Lower leg skin (tissue), 3 donors: ENCODE measurements around the gene DNAJB7.

Experiments used
- POLR2A ChIP-seq, 2 donors: fragments of 450-650 bp; IDR thresholded peaks; one replicate each; pipeline ENCODE4 v1.6.1; 2016 to 2017; ENCODE audit warnings: antibody characterized with exemption in 2 of 2, mild to moderate bottlenecking in 1 of 2, moderate library complexity in 1 of 2
- TF ChIP-seq, protein P1 (sequence below), 3 donors: fragments of 450-650 bp; IDR thresholded peaks; one replicate each; pipeline ENCODE4 v1.5.1; 2016; ENCODE audit warnings: antibody characterized with exemption in 3 of 3, mild to moderate bottlenecking in 3 of 3, moderate library complexity in 2 of 3

DNA sequence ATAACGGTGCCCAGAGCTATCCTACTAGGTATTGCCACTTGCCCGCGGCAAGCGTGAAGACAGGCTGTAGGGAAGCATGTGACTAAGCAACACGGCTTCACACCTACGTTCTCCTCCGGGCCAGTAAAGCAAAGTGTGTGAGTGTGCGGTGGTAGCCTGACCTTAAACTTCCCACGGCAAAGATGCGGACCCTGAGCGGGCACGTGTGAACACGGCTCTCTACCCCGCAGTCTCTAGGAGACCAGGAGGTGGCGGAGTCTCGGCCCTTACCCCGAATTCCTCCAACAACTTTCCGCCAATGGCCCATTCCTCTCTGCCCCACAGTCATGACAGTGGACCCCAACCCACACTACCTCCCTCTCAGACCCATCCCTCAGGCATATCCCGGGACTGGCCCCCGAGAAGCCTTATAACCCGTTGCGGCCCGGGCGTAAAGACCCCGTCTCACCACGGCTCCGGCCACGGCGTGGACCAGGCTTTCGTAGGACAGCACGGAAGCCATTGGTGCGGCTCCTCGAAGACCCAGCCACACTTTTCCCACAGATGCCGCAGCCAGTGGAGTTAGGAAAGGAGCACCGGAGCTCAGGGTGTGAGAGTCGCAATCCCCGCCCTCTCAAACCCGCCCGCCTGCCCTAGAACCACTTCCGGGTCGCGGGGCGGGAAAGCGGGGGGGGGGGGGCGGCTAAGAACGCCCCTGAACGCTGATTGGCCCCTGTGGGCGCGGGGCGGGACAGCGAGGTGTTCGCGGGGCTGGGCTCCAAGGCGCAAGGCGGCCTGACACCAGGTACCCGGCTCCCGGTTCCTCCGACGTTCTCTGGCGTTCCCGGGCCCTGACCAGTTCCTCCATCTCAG lies 42.9 kb downstream of the DNAJB7 start, which contains the start of gene SLC25A17:
- TF ChIP-seq POLR2A (IDR thresholded peaks at IDR 0.05): no peak
- TF ChIP-seq, protein P1, sequence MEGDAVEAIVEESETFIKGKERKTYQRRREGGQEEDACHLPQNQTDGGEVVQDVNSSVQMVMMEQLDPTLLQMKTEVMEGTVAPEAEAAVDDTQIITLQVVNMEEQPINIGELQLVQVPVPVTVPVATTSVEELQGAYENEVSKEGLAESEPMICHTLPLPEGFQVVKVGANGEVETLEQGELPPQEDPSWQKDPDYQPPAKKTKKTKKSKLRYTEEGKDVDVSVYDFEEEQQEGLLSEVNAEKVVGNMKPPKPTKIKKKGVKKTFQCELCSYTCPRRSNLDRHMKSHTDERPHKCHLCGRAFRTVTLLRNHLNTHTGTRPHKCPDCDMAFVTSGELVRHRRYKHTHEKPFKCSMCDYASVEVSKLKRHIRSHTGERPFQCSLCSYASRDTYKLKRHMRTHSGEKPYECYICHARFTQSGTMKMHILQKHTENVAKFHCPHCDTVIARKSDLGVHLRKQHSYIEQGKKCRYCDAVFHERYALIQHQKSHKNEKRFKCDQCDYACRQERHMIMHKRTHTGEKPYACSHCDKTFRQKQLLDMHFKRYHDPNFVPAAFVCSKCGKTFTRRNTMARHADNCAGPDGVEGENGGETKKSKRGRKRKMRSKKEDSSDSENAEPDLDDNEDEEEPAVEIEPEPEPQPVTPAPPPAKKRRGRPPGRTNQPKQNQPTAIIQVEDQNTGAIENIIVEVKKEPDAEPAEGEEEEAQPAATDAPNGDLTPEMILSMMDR (IDR thresholded peaks at IDR 0.05): peak in 1 of 3 donors; percentile 41
